NOMO-1 treated with dmso at 0.1 percent for 144 hours (cell line): Measurements from ENCODE around the gene STMN1.

Source experiments
- DNase-seq: peaks from one replicate; lab custom pipeline; 2025; ENCODE audit not compliant: unreplicated experiment; lab: John Stamatoyannopoulos, UW

STMN1 gene

DNA sequence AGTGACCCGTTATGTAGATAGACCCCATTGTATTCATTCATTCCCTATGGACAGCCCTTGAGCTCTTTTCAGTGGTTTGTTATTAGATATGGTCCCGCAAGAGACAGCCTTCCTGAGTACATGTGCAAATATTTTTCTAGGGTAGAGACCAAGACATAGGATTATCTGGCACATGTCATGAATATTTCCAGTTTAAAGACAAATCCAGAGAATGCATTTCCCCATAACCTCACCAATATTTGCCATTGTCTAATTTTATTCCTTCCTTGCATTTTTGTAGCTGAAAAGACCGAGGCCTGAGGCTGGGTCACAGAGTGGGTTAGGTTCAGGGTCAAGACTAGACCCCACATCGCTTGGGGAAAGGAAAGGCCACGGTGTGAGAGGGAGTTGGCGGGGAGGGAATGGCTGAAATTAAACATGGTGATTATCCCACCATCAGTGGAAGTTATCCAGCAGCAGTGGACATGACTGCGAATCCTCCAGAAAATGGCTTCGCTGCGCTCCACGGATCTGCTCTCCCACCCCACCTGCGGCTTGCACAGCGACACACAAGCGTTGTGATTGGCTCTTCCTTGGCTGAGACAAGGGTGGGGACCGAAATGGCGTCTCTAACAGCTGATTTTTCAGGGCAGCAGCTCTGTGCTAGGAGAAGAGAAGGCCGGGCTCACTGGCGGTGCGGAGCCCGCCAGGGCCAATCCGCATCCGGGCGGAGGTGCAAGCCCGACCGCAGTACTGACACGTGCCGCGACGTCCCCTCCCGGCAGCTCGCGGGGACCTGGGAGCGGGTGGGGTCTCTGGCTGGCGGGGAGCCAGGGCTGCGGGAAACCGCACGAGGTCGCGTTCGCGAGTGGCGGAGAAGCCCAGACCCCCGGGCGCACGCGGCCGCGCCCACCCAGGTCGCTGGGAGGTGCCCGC, 16.1 kb upstream of the STMN1 start:
- DNase-seq, result peak; percentile 53

DNA sequence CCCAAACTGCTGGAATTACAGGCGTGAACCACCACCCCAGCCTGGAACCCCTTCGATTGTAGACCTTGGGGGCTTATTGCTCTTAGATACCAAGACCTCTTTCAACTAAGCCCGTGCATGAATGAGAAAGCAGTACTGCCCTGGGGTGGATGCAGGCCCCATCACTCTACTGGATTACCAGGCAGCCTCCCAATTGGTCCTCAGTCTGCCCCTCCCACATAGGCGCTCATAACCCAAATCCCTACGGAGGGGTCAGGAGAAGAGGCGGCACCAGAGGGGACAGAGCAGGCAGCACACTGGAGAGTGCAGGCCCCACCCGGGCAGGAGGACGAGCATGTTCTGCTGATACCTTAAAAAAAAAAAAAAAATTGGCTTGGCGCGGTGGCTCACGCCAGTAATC, 12.4 kb upstream of the STMN1 start:
- no peak for DNase-seq

DNA sequence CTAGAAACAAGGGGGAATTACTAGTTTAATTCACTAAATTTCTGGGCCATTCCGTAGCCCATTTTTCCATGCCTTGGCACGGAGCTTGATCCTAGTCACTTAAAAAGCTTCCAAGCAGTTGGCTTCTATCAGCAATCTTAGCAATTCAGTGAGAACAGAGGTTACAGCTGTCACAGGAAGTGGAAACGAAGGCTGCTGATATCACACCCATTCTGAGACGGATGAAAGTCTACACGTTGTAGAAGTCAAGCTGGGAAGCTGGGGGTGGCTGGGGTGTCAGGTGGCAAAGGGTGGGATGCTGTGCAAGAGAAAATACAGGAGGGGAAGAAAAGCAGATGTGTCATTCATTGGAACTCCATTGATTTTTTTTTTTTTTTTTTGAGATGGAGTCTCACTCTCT, 11.8 kb upstream of the STMN1 start:
- no peak for DNase-seq

DNA sequence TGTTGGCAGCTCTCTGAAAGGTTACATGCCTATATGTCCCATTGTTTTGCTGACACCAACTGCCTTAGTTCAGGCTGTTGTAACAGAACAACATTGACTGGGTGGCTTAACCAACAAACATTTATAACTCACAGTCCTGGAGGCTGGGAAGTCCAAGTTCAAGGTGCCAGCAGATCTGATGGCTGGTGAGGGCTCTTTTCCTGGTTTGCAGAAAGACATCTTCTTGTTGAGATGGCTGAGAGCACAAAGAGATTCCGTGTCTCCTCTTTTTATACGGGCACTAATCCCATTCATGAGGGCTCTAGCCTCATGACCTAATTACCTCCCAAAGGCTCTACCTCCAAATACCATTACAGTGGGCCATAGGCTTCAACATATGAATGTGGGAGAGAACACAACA, 10.2 kb upstream of the STMN1 start:
- DNase-seq, result no peak

DNA sequence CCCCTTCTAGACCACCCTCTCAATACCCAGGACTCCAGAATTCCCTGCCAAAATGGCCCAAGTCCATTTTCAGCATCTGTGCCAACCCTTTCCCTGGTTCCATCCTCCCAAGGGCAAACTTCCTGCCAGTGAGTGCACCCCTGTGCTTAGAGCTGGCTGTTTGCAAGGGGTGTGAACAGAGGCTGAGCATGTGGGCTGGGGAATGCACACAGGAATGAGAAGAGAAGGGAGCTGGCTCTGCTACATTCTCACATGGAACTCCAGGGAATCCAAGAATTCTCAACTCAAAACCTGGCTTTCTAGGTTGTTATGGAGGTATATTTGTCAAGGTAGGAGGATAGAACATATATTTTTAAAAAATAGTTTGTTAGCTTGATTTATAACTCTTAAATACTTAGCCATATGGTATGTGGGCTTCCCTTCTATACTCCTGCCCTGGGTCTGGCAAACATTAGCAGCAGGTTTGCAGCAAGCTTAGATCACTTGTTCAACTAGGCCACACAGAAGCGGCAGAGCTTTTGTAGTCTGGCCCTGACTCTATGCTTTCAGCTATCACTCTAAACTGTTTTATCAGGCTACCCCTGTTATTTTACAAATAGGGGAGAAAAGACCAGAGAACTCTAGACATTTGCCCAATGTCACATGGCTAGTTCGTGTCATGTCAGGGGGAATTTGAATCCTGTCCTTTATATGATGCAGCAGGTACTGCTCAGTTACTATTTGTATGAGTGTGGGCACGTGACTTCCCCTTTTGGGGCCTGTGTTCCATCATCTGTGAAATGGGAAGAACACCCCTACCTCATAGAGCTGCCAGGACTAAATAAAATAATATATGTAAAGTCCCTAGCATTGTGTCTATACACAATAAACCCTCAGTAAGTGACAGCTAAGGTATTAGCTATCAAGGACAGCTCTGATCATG, 8.1 kb upstream of the STMN1 start:
- DNase-seq, result no peak

DNA sequence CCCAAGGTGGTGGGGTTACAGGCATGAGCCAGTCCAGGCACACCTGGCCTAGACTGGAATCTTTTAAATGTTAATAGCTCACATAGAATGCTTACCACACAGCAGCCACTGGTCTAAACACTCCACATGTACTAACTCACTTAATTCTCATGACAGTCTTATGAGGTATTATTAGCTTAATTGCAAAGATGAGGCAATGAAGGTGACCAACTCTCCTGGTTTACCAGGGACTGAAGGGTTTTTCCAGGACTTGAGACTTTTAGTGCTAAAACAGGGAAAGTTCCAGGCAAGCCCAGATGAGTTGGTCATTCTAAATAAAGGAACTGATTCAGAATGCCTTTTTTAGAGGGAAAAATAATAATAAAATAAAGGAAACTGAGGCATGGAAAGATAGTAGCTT, 7.0 kb upstream of the STMN1 start:
- DNase-seq, result no peak

DNA sequence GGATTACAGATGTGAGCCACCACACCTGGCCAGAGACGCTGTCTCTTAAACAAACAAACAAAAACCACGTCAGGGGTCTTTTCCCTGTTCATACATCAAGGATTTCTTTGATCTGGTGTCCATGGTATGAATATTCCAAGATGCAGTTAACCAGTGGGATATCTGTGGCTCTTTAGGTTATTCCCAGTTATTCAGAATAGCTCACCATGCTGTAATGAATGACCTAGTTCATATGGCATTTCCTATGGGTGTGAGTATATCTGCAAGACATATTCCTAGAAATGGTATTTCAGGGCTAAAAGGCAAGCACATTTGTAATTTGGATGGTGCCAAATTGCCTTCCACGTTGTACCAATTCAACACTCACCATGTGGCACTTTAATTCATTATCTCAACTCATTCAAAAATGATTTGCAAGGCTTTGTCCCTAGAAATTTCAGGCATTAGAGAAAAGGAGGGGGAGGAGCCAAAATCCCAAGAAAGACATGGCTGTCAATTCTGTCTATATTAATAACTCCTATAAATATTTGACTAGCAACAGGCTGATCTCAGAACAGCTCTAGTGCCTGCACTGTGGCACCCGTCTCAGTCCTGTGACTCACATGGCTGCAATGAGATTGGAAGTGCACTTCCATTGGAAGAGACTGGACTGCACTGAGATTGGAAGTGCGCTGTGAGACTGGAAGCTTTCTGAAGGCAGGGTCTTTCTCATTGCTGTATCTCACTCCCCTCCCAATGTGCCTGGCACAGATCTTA, 6.0 kb upstream of the STMN1 start:
- no peak for DNase-seq

DNA sequence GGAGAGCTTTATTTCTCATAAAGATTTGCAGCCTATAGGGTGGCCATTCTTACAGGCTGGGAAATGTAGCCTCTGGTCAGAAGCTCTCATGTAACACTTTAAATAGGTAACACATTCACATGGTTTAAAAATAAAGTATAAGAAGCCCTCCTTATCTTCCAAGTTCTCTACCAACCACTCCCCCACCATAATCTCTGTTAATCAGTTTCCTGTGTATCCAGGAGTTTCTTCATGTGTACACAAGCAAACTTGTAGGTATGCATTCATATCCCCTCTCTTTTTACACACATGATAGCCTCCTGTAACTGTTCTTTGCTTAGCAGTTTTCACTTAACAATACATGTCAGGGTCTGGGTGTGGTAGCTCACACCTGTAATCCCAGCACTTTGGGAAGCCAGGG, 4.9 kb upstream of the STMN1 start:
- no peak for DNase-seq

DNA sequence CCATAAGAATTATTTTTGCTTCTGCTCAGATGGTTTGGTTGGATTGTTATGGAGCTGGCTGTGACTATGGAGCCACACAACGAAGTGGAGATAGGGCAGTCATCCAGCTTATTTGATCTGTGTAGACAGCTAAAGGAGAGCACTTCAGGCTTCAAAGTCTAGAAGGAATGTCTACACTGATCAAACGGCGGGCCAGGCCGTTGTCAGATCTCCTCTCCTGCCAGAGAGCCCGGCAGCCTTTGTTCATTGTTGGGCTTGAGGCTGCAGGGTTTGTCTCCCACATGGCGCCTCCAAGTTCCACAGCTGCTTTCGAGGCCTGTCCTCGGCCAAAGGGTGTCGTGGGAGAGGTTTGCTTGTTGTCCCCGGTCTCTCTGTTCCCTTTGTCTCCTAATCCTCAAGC, 2.8 kb upstream of the STMN1 start:
- no peak for DNase-seq

DNA sequence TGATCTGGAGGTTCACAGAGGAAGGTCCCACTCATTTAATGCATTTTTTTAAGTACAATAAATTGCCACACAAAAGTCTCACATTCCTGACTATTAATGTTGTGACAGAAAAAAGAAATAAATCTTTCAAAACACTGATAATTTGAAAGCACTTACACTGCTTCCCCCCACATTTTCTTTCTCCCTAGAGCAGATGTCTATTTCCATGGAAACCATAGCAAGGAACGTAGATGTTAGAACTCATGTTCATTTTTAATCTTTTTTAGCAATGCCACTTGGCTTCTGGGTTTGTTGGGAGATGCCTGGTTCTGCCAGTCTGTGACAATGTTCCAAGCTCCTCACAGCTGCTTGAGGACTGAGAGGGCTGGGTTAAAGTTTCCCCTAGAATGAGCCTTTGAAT, 1.9 kb upstream of the STMN1 start:
- DNase-seq, result no peak

DNA sequence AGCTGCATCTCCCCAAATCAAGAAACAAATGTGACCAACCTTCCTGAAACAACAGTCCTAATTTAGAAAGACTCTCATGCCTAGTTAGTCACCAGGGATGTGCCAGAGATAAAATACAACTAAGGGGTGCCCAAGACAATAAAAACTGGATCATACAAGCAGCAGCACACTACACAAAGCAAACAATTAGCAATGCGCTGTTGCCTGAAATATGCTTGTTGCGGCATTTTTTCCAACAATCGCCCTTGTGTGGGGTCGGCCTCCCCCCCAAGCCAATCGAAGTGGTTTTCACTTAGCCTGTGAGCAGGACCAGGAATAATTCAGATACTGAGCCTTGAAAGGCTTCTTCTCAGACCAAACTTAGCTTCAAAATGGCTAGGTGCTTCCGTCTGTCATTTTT, 1.4 kb upstream of the STMN1 start:
- no peak for DNase-seq

DNA sequence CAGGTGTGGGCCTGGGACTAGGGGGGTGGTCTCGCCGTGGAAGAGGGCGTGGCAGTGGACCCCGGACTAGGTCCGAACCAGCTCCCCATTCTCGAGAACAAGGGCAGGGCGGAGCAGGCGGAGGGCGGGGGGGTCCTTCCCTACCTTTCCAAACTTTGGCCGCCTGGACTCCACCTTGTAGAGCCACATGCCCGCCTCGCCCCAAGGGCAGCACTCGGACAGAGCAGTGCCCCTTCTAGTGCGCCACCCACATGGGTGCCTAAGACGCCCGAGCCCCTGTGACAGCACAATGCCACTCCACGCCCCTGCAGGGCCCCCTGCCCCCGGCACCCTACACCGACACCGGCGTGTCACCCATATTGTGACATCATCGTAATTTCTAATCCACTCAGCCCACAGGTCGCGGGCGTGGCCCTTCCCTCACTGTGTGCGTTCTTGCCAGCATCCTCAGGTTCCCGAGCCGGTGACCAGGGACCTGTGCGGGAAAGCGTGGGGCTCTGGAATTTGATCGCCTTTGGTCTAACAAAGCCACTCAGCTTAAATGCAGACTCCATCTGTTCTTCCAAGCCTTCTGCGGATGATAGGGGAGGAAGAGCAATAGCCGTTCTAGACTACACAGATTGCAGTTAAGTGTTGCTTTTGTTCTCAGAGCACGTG, 553 bp upstream of the STMN1 start:
- DNase-seq, result no peak

DNA sequence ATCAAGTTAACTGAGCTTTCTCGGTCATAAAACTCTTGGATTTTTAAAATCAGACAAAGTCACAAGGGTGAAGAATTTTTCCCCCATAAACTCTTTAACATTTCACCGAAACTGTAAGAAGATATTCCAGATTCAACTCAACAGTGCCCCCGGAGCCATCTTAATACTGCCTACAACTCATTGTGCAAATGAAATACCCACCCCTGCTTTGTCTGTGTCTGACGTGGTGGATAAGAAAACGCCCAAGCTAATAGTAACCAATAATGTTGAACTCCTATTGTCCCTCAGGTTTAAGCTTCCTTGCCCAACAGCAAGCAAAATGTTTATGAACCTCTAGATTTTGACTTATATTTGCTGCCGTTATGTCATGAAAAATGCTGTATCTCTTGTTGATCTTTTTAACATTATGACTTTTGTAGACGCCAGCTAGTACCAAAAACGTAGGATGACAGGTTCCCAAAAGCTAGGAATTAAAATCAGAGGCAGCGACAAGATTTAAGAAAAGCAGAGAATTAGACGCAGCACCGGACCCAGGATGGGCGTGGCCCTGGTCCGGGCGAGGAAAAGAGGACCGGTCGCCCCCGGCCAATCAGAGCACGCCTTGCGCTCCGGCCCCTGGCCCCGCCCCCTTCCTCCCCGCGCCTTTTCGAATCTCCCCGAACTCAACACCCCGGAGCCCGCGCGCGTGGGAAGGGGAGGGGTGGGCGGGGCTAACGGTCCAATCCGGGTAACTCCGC, 1.1 kb downstream of the STMN1 start:
- peak; percentile 78 for DNase-seq

DNA sequence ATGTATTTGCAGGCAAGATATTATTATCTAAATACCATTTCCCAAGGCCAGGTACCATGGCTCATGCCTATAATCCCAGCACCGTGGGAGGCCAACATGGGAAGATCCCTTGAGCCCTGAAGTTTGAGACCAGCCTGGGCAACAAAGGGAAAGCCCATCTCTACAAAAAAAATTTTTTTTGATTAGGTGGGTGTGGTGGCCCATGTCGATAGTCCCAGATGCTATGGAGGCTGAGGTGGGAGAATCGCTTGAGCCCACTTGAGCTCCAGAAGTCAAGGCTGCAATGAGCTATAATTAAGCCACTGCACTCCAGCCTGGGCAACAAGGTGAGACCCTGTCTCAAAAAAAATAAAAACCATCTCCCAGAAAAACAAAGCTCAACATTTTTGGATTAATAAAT, 2.2 kb downstream of the STMN1 start:
- DNase-seq, result no peak

DNA sequence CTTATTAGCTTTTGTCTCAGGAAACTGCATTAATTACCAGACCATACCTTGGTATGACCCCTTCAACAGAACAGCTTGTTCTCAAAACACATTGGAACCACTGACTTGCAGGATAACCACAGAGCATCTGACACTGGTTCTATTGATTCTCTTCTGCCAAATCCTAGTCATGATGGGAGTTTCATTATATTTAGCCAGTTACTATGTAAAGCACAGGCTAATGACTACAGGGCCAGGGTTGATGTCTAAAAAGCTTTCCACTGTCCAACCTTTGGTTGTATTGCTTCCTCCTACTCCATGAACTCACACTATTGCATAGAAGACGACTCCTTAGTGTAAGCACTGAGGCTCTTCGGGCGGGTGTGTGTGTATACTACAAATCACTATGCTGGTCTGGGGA, 3.8 kb downstream of the STMN1 start:
- DNase-seq, result no peak

DNA sequence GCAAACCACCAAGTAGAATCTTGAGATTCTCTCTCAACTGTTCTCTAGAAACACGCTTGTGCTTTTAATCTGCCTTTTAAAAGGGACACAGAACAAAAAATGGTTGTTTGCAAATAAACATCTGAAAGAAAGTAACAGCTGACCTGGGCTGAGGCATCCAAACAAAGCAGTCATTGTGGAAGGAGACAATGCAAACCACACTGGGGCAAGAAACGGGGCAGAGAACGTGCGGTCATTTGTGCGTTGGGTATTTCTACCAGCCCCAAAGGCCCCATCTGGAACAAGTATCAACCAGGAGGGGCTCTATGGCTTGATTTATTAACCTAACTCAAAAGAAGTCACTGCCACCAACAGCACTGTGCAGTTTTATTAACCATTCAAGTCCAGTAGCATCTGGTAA, 6.0 kb downstream of the STMN1 start:
- DNase-seq, result no peak

DNA sequence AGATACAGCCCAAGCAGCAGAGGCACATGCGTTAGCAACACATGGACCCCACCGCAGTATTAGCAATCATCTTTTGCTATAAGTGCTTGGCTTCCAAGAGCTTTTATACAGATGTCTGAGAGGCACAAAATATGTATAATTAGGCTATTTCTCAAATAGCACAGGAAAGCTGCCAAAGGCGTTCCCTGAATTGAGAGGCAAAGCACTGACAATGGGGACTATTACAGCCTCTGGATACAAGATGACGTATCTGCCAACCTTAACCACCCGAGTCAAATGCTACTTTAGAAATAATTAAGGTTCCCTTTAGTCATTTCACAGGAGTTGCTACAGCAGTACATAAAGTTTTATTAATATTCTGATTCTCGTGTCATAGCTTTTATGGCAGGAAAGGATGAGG, 6.4 kb downstream of the STMN1 start:
- no peak for DNase-seq

DNA sequence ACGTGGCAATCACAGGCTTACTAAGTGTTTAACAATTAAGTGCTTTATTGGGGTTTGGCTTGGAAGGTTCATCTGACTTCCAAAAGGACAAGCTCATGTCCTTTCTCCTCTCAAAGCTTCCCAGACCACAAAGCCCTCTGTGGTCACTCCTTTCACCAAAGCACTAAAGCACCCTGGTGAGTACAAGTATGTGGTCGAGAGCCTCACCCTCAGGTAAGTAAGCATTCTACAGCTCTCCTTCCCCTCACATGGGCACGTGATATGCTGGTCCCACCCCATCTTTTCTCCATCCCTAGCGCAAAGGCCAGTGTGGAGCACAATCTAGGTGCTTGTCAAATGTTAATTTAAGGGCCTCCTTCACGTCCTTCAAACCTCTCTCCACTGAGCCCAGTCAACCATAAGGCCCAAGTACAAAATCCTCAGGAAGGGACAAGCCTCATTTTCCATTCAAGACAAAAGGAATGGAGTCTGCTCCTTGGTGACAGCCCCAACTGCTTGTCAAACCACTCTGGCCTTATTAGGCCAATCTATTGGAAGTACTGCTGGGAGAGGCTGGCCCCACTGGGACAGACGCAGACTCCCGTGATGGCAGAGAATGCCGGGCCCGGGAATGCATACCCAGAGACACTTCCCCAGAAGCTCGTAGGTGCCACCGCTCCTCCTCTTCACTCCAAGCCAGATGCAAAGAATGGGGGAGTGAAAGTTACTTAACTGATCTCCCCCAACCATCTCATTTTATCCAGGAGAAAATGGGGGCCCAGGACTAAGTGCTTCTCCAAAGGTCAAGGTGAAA, 7.8 kb downstream of the STMN1 start:
- no peak for DNase-seq

DNA sequence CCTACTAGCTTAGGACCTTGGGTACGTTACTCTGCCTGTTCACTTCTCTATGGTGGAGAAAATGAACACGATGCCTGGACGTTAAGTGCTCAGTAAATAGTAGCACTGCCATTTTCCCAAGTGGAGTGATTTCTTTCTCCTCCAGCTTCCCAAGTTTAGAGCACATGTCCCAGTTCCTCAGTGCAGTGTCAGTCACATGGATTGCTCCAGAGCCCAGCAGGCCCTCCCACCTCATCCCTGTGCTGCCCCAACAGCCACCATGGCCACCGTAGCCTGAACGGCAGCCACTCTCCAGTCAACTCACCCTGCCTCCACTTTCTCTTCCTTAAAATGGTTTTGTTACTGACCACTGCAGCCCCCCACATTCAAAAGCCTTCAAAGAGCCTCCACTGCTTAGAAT, 8.5 kb downstream of the STMN1 start:
- no peak for DNase-seq
